Measurements from ENCODE around the gene MEIOSIN.
A peak's percentile ranks its signal among the peaks of the same experiment; 100 is the strongest.
"Not testable (repeated sequence)": the region's sequence is repeated elsewhere in the genome, so short reads cannot be mapped to it uniquely, and the experiment has no call there.

The MEIOSIN gene

DNA sequence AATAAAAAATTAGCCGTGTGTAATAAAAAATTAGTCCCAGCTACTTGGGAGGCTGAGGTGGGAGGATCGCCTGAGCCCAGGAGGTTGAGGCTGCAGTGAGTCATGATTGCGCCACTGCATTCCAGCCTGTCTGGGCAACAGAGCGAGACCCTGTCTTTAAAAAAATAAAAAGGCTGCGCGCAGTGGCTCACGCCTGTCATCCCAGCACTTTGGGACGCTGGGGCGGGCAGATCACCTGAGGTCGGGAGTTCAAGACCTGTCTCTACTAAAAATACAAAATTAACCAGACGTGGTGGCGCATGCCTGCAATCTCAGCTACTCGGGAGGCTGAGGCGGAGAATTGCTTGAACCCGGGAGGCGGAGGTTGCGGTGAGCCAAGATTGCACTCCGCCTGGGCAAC is 4.6 kb upstream of the MEIOSIN start:
- DNase-seq, result not testable (repeated sequence)

DNA sequence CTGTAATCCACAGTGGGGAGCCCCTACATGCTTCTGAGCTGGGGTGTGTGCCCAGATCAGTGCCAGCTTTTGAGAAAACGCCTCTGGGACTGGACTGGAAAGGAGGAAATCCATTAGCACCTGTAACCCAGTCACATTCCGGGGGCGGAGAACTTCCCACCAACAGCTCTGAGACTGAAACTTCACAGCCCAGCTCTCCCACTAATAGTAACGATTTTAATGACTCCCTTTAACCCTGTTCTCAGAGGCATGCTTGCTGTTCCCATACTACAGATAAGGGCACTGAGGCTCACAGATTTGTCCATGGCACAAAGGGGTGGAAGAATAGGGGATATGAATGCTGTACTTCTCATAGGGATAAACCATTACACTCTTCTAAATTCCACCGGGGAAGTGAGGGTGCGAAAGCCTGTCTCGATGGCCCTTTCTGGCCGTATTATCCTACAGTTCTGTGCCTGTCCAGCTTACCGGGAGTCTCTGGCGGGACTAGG is 3.4 kb upstream of the MEIOSIN start:
- no peak for DNase-seq

- peak; percentile 98 to 99 for DNase-seq
Observed at GRCh38 chr19:45730368-45731288, 2.6 kb upstream of the MEIOSIN start, which contains the start of gene FBXO46. FBXO46 (minus strand) TSS chr19:45730896; CDS start chr19:45713495, 17,401 bp downstream.

DNA sequence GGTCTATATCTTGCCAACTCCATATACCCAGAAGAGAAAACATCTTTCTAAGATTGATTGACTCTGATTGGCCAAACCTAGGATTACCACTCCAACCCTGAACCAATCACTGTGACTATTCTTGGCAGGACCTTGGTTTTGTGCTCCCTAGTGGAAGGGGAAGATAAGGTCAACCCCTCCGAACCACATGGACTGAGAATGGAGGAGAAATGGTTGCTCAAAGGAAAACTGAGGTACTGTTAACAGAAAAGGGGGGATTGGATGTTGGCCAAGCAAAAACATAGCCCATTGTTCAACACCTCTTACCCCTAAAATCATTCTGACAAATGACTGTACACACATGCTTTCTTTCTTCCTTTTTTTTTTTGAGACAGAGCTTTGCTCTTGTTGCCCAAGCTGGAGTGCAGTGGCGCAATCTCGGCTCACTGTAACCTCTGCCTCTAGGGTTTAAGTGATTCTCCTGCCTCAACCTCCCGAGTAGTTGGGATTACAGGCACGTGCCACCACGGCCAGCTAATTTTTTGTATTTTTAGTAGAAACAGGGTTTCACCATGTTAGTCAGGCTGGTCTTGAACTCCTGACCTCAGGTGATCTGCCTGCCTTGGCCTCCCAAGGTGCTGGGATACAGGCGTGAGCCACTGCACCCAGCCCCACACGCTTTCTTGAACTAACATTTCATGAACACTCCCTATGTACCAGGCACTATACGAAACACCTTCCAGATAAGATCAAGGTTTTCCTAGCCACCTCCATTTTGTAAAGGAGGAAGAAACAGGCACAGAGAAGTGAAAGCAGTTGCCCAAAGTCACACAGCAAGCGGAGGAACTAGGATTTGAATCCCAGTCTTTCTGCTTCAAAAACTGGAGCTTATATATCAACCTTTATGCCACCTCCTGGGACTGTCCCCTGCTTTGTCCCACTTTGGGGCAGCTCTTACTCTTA is 6.5 kb downstream of the MEIOSIN start:
- no peak for DNase-seq

DNA sequence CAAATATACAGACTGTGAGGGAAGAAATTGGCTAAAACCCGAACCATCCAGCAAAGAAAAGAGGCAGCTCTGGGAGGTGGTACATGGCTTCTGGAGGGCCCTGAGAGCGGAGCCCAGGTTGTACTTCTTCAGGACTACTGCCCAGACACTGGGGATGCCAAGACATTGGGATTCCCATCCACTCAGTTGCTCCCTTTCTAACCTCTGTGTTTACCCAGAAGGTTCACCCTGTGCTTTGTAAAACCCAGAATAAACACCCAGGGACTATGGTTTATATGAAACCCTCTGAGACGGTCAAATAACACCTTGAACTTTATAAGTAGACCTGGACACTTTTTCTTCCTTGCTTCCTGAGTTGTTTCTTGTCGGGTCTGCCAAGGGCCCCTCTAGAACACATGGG is 9.7 kb downstream of the MEIOSIN start:
- no peak for DNase-seq

- no peak for DNase-seq
Observed at GRCh38 chr19:45745606-45746005, 12.4 kb downstream of the MEIOSIN start.

DNA sequence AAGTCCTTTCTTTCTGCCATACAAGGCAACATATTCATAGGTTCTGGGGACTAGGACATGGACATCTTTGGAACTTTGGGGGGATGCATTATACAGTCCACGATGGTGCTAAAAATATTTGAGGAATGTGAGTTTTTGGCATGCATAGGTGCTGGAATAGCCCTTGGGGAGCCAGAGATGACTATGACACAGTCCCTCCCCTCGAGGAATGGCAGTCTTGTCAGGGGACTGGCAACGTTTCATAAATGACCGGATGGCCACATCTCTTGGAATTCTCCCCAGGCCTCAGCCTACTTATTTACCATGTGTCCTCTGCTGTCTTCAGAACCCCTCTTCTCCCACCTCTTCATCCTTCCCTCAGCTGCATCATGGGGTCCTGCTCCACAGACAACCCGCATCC is 13.6 kb downstream of the MEIOSIN start:
- DNase-seq, result no peak

- DNase-seq, result no peak
Observed at GRCh38 chr19:45747513-45747912, 14.3 kb downstream of the MEIOSIN start.

- DNase-seq, result not testable (repeated sequence)
Observed at GRCh38 chr19:45751483-45751882, 18.2 kb downstream of the MEIOSIN start.

DNA sequence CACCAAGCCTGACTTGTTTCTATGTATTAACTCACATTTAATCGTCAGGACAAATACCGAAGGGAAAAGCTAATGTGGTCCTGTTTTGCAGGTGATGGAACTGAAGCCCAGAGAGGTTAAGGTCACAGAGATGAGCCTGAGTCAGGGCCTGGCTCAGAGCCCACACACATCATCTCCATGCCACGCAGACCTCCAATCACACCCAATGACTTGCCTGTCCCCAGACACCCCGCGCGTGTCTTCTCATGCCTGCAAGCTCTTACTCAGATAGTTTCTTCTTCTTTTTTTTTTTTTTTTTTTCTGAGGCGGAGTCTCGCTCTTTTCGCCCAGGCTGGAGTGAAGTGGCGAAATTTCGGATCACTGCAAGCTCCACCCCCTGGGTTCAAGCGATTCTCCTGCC is 19.4 kb downstream of the MEIOSIN start:
- DNase-seq, result no peak

DNA sequence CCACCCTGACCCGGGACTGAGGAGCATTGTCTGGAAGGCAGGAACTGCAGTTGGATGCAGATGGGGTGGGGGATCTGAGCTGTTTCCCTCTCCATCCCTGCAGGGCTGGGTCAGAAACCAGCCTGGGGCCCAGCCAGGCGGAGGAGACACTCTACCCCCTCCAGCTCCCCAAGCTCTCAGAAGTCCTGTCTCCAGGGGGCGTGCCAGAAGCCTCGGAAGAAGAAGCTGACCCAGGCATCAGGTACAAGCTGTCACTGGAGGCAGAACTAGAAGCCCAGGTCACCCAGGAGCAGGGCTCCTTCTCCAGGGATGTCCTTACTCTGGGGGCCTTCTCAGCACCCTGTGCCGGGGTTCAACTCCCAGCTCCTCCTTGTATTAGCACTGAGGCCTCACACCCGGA is 20.3 kb downstream of the MEIOSIN start:
- no peak for DNase-seq

GRCh38 chr19:45754323-45754722 is 21.1 kb downstream of the MEIOSIN start:
- DNase-seq, result no peak

DNA sequence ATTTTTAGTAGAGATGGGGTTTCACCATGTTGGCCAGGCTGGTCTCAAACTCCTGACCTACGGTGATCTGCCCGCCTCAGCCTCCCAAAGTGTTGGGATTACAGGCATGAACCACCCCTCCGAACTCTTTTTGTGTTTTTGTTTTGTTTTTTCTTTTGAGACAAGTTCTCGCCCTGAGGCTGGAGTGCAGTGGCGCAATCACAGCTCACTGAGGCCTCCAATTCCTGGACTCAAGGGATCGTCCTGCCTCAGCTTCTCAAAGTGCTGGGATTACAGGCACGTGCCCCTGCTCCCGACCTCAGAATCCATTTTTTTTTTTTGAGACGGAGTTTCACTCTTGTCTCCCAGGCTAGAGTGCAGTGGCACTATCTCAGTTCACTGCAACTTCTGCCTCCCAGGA is 24.5 kb downstream of the MEIOSIN start:
- no peak for DNase-seq

- DNase-seq, result no peak
Observed at GRCh38 chr19:45758921-45759320, 25.7 kb downstream of the MEIOSIN start.

DNA sequence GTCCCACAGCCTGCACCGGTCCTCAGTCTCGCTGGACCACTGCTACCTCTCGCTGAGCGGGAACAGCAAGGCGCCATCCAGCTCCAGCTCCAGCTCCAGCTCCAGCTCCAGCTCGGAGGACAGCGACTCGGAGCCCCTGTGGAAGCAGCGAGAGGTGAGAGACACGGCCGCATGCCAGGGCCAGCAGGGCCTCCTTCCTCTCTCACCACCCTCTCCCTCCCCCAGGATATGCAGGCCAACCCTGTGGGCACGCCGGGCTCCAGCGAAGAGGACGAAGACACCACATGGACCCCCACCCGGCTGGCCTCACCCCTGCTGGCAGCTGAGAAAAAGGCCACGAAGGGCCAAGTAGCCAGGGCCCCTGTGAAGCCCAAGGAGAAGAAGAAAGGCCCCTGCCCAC is 28.5 kb downstream of the MEIOSIN start:
- DNase-seq, result no peak

- DNase-seq, result no peak
Observed at GRCh38 chr19:45762870-45763631, 29.8 kb downstream of the MEIOSIN start.

DNA sequence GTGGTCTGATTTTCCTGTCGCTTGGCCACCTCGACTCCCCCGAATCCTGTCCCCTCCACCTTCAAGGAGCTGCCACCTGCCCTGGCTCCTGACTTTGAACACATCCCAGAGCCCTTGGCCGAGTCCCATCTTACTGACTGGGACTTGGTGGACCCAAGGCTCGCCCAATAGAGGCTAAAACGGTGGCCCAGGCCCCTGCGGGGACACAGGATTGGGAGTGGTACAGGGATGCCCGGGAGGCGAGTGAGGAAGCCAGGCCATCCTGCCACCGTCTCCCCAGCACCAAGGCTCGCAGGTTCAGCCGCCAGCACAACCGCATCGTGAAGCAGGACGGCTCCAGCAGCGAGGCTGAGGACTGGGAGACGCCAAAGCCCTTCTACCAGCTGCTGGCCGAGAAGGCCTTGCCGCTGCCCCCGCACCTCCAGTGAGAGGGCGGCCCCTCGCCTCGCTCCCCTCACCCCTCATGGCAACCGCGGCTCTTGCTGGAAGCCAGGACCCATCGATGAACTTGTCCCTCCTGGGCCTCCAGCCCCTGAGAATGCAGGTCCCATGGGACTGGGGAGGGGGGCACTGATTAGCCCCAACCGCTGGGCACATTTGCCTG is 30.6 kb downstream of the MEIOSIN start:
- no peak for DNase-seq

DNA sequence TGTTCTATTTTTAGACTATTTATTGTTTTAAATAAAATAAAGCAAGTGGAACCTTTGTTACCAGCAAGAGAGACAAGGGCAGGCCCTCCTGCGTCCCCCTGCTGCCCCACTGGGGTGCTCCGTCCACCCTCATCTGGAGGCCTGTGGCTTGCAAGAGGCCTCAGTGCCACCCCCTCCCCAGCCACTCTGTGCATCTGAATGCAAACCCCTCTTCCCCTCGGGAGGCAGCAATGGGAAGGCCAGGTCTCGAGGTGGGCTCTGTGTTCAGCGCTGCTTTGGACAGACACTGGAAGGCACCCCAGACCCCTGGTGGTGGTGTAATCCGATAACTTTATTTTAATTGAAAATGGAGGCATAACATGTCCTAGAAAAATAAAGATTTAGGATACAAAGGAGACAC is 31.2 kb downstream of the MEIOSIN start:
- no peak for DNase-seq

GRCh38 chr19:45764945-45765701 is 31.9 kb downstream of the MEIOSIN start:
- no peak for DNase-seq

GRCh38 chr19:45765702-45766295 is 32.6 kb downstream of the MEIOSIN start:
- no peak for DNase-seq

DNA sequence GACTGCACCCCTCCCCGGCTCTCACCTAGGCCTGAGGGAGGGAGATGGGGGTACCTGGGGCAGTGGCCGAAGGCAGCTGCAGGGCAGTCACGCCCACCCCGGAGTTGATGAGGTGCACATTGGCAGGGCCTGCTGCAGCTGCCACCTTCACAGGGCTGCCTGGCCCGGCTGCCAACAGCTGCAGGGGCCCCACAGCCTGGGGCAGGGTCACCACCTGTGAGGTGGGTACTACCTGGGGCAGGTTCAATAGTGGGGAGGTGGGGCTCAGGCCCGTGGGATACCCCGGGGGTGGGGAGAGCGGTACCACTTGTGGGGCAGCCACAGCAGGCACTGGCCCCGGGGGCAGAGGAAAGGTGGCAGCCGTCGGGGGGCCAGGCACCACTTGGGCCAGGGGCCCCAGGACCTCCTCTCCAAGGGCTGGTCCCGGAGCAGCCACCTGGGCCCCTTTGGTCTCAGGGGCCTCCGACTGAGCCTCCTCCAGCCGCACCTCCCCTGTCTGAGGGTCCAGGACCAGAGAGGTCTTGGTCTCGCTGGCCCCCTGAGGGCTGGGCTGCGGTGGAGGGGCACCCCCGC is 33.1 kb downstream of the MEIOSIN start:
- DNase-seq, result no peak
